IPS-20b (cell line): ENCODE measurements around the gene STKLD1.
"Not testable (repeated sequence)": the region's sequence is repeated elsewhere in the genome, so short reads cannot be mapped to it uniquely, and the experiment has no call there.

Experiments
- H3K27ac ChIP-seq: one replicate; pipeline ENCODE4 v1.5.1; 2013; ENCODE audit warnings: low read length
- H3K27me3 ChIP-seq: 2 replicates; pipeline ENCODE4 v1.6.1; 2013; ENCODE audit warnings: mild to moderate bottlenecking, low read length, inconsistent platforms; ENCODE audit not compliant: insufficient read depth
- H3K36me3 ChIP-seq: 2 replicates; pipeline ENCODE4 v1.6.1; 2013; ENCODE audit warnings: low read depth, mild to moderate bottlenecking, inconsistent platforms, low read length, moderate library complexity; ENCODE audit not compliant: insufficient read depth
- H3K4me1 ChIP-seq: 2 replicates; pipeline ENCODE4 v1.6.1; 2013; ENCODE audit warnings: mild to moderate bottlenecking, control low read depth, inconsistent platforms, low read length, moderate library complexity; ENCODE audit not compliant: insufficient read depth
- H3K4me3 ChIP-seq: 2 replicates; pipeline ENCODE4 v1.5.1; 2013; ENCODE audit warnings: mild to moderate bottlenecking, low read length, inconsistent platforms
- H3K9ac ChIP-seq: 2 replicates; pipeline ENCODE4 v1.6.1; 2013; ENCODE audit warnings: low read depth, mild to moderate bottlenecking, inconsistent platforms, low read length, moderate library complexity
- H3K9me3 ChIP-seq: 2 replicates; pipeline ENCODE4 v1.6.1; 2013; ENCODE audit warnings: mild to moderate bottlenecking, low read depth, low read length, inconsistent platforms; ENCODE audit not compliant: insufficient read depth

STKLD1 gene

GRCh38 chr9:133380734-133381133 lies 4.6 kb downstream of the STKLD1 start:
- Histone ChIP-seq H3K4me1 (no peaks in the 10 kb centered on the region), H3K9me3 (no peaks in the 10 kb centered on the region), H3K4me3 (no peak overlapping the region), H3K36me3 (no peaks in the 10 kb centered on the region), H3K27ac (no peak overlapping the region), H3K27me3 (peaks cover 11% of the 10 kb centered on the region), H3K9ac (no peak overlapping the region)

- Histone ChIP-seq H3K27ac (no peak overlapping the region), H3K4me1 (no peaks in the 10 kb centered on the region), H3K36me3 (no peaks in the 10 kb centered on the region), H3K9me3 (no peaks in the 10 kb centered on the region), H3K9ac (no peak overlapping the region), H3K4me3 (no peak overlapping the region), H3K27me3 (no peaks in the 10 kb centered on the region; the same call in 1 of the 2 replicates)
These were observed 6.5 kb downstream of the STKLD1 start for GRCh38 chr9:133382507-133383141.

- no peaks in the 10 kb centered on the region for H3K27me3 ChIP-seq
- H3K4me3 ChIP-seq = no peak overlapping the region
- no peak overlapping the region for H3K9ac ChIP-seq
- H3K36me3 ChIP-seq = no peaks in the 10 kb centered on the region
- H3K4me1 ChIP-seq = no peaks in the 10 kb centered on the region
- H3K27ac ChIP-seq = no peak overlapping the region
- H3K9me3 ChIP-seq = no peaks in the 10 kb centered on the region
These were observed 7.3 kb downstream of the STKLD1 start for GRCh38 chr9:133383438-133383837.

- Histone ChIP-seq H3K36me3 (no peaks in the 10 kb centered on the region), H3K9ac (no peak overlapping the region), H3K27me3 (no peaks in the 10 kb centered on the region)
These were observed 8.7 kb downstream of the STKLD1 start for GRCh38 chr9:133384736-133385321.

GRCh38 chr9:133385452-133385851 lies 9.3 kb downstream of the STKLD1 start:
- Histone ChIP-seq H3K4me3 (no peak overlapping the region), H3K27ac (no peak overlapping the region), H3K9ac (no peak overlapping the region), H3K9me3 (no peaks in the 10 kb centered on the region), H3K27me3 (no peaks in the 10 kb centered on the region), H3K4me1 (no peaks in the 10 kb centered on the region), H3K36me3 (no peaks in the 10 kb centered on the region)

More at GRCh38 chr9:133384736-133385321, 8.7 kb downstream of the STKLD1 start:
- H3K9me3 ChIP-seq = no peaks in the 10 kb centered on the region
- H3K4me3 ChIP-seq = no peak overlapping the region
- no peak overlapping the region for H3K27ac ChIP-seq
- H3K4me1 ChIP-seq = no peaks in the 10 kb centered on the region

- H3K4me1 ChIP-seq = no peaks in the 10 kb centered on the region
- H3K9ac ChIP-seq = no peak overlapping the region
- H3K27ac ChIP-seq = no peak overlapping the region
- H3K36me3 ChIP-seq = no peaks in the 10 kb centered on the region
- H3K9me3 ChIP-seq = no peaks in the 10 kb centered on the region
- no peaks in the 10 kb centered on the region for H3K27me3 ChIP-seq
- no peak overlapping the region for H3K4me3 ChIP-seq
These were observed 10.2 kb downstream of the STKLD1 start for GRCh38 chr9:133386338-133386737.

GRCh38 chr9:133387680-133388079 lies 11.5 kb downstream of the STKLD1 start:
- Histone ChIP-seq H3K36me3 (no peaks in the 10 kb centered on the region), H3K9ac (no peak overlapping the region), H3K27me3 (no peaks in the 10 kb centered on the region), H3K9me3 (no peaks in the 10 kb centered on the region), H3K4me3 (no peak overlapping the region), H3K4me1 (no peaks in the 10 kb centered on the region), H3K27ac (no peak overlapping the region)

GRCh38 chr9:133389025-133389557 lies 12.9 kb downstream of the STKLD1 start:
- Histone ChIP-seq H3K36me3 (no peaks in the 10 kb centered on the region), H3K9ac (no peak overlapping the region), H3K27ac (no peak overlapping the region), H3K9me3 (no peaks in the 10 kb centered on the region), H3K4me3 (no peak overlapping the region), H3K27me3 (no peaks in the 10 kb centered on the region), H3K4me1 (no peaks in the 10 kb centered on the region)

GRCh38 chr9:133389562-133389961 lies 13.4 kb downstream of the STKLD1 start:
- Histone ChIP-seq H3K9ac (no peak overlapping the region), H3K27me3 (no peaks in the 10 kb centered on the region), H3K36me3 (no peaks in the 10 kb centered on the region), H3K9me3 (no peaks in the 10 kb centered on the region), H3K27ac (no peak overlapping the region), H3K4me3 (no peak overlapping the region), H3K4me1 (no peaks in the 10 kb centered on the region)

GRCh38 chr9:133390713-133391112 lies 14.5 kb downstream of the STKLD1 start:
- Histone ChIP-seq H3K9me3 (no peaks in the 10 kb centered on the region), H3K9ac (no peak overlapping the region), H3K4me1 (no peaks in the 10 kb centered on the region), H3K27me3 (no peaks in the 10 kb centered on the region; the same call in 1 of the 2 replicates), H3K4me3 (no peak overlapping the region), H3K27ac (no peak overlapping the region), H3K36me3 (no peaks in the 10 kb centered on the region)

GRCh38 chr9:133391449-133391848 lies 15.3 kb downstream of the STKLD1 start:
- not testable (repeated sequence) for H3K9ac ChIP-seq, H3K4me3 ChIP-seq, H3K9me3 ChIP-seq, H3K36me3 ChIP-seq, H3K27me3 ChIP-seq, H3K4me1 ChIP-seq, H3K27ac ChIP-seq

GRCh38 chr9:133392308-133392707 lies 16.1 kb downstream of the STKLD1 start:
- H3K27me3 ChIP-seq, H3K4me1 ChIP-seq, H3K4me3 ChIP-seq, H3K27ac ChIP-seq, H3K9me3 ChIP-seq, H3K9ac ChIP-seq, H3K36me3 ChIP-seq: not testable (repeated sequence)
